GDM1 (cell line): Measurements from ENCODE around the gene NCAPD3.
"Not testable (repeated sequence)": the region's sequence is repeated elsewhere in the genome, so short reads cannot be mapped to it uniquely, and the experiment has no call there.

Experiments
- DNase-seq: peaks from one replicate; lab custom pipeline; 2025; lab: John Stamatoyannopoulos, UW

NCAPD3 gene

GRCh38 chr11:134226806-134227325 lies 3.1 kb upstream of the NCAPD3 start:
- DNase-seq = no peak

- peak; percentile 10 for DNase-seq
These were observed 1.2 kb upstream of the NCAPD3 start for GRCh38 chr11:134224710-134225664.

- no peak for DNase-seq
These were observed 646 bp downstream of the NCAPD3 start for GRCh38 chr11:134223121-134223520.

- no peak for DNase-seq
These were observed 7.0 kb downstream of the NCAPD3 start for GRCh38 chr11:134216816-134217215.

- no peak for DNase-seq
These were observed 7.9 kb downstream of the NCAPD3 start for GRCh38 chr11:134215836-134216235.

GRCh38 chr11:134207538-134208239 lies 16.1 kb downstream of the NCAPD3 start:
- DNase-seq = no peak

GRCh38 chr11:134206185-134206584 lies 17.6 kb downstream of the NCAPD3 start:
- no peak for DNase-seq

GRCh38 chr11:134205729-134206128 lies 18.0 kb downstream of the NCAPD3 start:
- no peak for DNase-seq

GRCh38 chr11:134202661-134203060 lies 21.1 kb downstream of the NCAPD3 start:
- no peak for DNase-seq

GRCh38 chr11:134200688-134201087 lies 23.1 kb downstream of the NCAPD3 start:
- no peak for DNase-seq

GRCh38 chr11:134199531-134199930 lies 24.2 kb downstream of the NCAPD3 start:
- no peak for DNase-seq

- DNase-seq = no peak
These were observed 27.0 kb downstream of the NCAPD3 start for GRCh38 chr11:134196756-134197155.

GRCh38 chr11:134188092-134188491 lies 35.7 kb downstream of the NCAPD3 start:
- not testable (repeated sequence) for DNase-seq

- no peak for DNase-seq
These were observed 42.1 kb downstream of the NCAPD3 start for GRCh38 chr11:134181707-134182106.

GRCh38 chr11:134178032-134178674 lies 45.6 kb downstream of the NCAPD3 start:
- DNase-seq = no peak

GRCh38 chr11:134176284-134176683 lies 47.5 kb downstream of the NCAPD3 start:
- DNase-seq = no peak

- DNase-seq = no peak
These were observed 50.5 kb downstream of the NCAPD3 start for GRCh38 chr11:134173296-134173695.

- no peak for DNase-seq
These were observed 51.8 kb downstream of the NCAPD3 start for GRCh38 chr11:134171951-134172350.

GRCh38 chr11:134170919-134171281 lies 52.9 kb downstream of the NCAPD3 start:
- no peak for DNase-seq

- no peak for DNase-seq
These were observed 53.4 kb downstream of the NCAPD3 start for GRCh38 chr11:134170177-134170918.

- DNase-seq = no peak
These were observed 59.0 kb downstream of the NCAPD3 start for GRCh38 chr11:134164490-134165370.
